GM12864 (cell line): ENCODE data around the gene ITPKC.
"Not testable (repeated sequence)": the region's sequence is repeated elsewhere in the genome, so short reads cannot be mapped to it uniquely, and the experiment has no call there.

Experiments
- DNase-seq: peaks from one replicate; pipeline ENCODE4 v3.0.0-alpha.2; 2011; ENCODE audit warnings: low read depth
- H3K4me3 ChIP-seq: 2 replicates; pipeline ENCODE4 v1.5.1; 2011; ENCODE audit warnings: mild to moderate bottlenecking, low read depth, low read length, control low read depth
- TF ChIP-seq, protein P1 (sequence below): IDR thresholded peaks from 2 replicates; pipeline ENCODE4 v1.5.1; 2011; ENCODE audit warnings: low read depth, mild to moderate bottlenecking, moderate library complexity, low read length, control low read depth, inconsistent platforms; ENCODE audit errors: missing control alignments

Gene ITPKC

DNA sequence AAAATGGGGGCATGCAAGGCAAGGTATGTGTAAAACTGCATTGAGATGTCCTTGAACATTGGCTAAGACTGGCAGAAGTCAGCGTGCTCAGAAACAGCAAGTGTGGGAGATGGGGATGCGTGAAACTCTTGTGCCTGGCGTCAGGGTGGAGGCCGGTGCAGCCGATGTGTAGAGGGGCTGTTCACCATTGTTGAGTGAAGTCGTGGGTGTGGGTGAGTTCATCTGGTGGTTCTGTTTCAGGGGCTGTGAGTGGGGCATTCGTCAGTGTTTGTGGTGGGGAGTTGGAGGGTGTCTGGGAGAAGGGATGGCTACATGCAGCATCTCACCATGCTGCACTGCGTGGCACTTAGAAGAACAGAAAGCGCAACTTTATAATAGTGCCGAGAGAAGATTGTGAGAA, 47.1 kb downstream of the ITPKC start:
- TF ChIP-seq, protein P1, sequence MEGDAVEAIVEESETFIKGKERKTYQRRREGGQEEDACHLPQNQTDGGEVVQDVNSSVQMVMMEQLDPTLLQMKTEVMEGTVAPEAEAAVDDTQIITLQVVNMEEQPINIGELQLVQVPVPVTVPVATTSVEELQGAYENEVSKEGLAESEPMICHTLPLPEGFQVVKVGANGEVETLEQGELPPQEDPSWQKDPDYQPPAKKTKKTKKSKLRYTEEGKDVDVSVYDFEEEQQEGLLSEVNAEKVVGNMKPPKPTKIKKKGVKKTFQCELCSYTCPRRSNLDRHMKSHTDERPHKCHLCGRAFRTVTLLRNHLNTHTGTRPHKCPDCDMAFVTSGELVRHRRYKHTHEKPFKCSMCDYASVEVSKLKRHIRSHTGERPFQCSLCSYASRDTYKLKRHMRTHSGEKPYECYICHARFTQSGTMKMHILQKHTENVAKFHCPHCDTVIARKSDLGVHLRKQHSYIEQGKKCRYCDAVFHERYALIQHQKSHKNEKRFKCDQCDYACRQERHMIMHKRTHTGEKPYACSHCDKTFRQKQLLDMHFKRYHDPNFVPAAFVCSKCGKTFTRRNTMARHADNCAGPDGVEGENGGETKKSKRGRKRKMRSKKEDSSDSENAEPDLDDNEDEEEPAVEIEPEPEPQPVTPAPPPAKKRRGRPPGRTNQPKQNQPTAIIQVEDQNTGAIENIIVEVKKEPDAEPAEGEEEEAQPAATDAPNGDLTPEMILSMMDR, result no peak
- no peak overlapping the region for H3K4me3 ChIP-seq
- DNase-seq, result no peak

DNA sequence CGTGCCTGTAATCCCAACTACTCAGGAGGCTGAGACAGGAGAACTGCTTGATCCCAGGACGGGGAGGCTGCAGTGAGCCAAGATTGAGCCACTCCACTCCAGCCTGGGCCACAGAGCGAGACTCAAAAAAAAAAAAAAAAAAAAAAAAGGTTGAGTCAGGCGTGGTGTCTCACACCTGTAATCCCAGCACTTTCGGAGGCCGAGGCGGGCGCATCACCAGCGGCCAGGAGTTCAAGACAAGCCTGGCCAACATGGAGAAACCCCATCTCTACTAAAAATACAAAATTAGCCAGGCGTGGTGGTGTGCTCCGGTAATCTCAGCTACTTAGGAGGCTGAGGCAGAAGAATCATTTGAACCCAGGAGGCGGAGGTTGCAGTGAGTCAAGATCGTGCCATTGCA, 49.5 kb downstream of the ITPKC start:
- not testable (repeated sequence) for DNase-seq, H3K4me3 ChIP-seq

DNA sequence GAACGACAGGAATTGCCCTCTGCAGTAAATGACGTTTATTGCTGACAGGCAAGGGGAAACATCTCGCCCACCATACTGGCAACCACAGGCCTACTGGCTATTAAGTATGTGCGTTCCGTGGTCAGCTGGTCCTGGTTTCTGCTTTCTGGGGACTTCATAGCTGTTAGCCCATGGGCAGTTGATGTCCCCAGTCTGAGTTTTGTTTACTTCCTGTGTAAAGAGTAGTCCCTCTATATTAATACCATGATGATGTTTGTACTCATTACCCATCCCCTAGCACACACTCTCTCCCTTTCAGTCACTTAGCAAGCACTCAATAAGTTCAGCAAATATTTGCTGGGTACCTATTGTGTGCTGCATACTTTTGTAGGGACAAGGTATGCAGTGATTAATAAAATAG, 52.0 kb downstream of the ITPKC start:
- DNase-seq, result no peak
- TF ChIP-seq, protein P1, result no peak
- no peak overlapping the region for H3K4me3 ChIP-seq

DNA sequence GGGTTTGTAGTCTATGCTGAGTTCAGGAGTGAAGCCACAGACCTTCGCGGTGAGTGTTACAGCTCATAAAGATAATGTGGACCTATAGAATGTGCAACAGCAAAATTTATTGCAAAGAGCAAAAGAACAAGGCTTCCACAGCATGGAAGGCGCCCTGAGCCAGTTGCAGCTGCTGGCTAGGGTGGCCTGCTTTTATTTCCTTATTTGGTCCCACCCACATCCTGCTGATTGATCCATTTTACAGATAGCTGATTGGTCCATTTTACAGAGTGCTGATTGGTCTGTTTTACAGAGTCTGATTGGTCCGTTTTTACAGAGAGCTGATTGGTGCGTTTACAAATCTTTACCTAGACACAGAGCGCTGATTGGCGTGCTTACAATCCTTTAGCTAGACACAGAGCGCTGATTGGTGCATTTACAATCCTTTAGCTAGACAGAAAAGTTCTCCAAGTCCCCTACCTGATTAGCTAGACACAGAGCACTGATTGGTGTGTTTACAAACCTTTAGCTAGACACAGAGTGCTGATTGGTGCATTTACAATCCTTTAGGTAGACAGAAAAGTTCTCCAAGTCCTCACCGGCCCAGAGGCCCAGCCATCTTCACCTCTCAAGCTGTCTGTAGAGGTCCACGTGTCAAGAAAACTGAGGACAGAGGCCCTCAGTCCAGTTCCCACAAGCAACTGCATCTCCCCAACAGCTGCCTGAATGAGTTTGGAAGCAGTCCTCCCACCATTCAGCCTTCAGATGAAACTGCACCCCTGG, 54.4 kb downstream of the ITPKC start:
- DNase-seq, H3K4me3 ChIP-seq: not testable (repeated sequence)

DNA sequence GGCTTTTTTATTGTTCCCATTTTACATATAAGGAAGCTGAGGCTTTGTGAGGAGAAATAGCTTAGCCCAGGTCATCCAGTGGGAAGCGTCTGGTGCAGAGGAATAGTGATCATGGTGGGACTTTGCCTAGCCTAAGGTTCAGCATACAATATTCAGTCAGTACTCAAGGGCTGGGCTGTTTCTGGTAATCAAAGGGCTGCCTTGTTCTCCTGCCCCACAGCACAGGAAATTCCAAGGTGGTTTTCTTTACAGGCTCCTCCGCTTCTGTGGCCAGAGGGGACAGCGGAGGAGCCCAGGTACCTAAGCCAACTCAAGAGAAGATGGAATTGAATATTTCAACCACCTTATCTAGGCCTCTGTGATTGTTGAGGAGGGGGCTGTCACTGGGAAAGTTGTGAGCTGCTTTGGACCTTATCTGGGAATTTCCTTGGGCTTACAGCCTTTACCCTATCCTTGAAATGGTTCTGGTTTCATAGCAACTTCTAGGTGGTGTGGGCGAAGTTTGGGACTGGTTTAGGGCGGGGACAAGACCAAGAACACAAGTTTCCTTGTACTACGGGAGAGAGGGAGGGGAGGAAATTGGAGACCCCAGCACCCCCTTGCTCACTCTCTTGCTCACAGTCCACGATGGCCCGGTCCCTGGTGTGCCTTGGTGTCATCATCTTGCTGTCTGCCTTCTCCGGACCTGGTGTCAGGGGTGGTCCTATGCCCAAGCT, 58.2 kb downstream of the ITPKC start, which contains the start of gene MIA:
Gene MIA (plus strand): TSS at position 606 of the 716 bp plus-strand sequence. CDS start 22 bp downstream, at position 628.
- TF ChIP-seq, protein P1, result no peak
- H3K4me3 ChIP-seq, result no peak within 1 kb of the TSS
- DNase-seq, result no peak

DNA sequence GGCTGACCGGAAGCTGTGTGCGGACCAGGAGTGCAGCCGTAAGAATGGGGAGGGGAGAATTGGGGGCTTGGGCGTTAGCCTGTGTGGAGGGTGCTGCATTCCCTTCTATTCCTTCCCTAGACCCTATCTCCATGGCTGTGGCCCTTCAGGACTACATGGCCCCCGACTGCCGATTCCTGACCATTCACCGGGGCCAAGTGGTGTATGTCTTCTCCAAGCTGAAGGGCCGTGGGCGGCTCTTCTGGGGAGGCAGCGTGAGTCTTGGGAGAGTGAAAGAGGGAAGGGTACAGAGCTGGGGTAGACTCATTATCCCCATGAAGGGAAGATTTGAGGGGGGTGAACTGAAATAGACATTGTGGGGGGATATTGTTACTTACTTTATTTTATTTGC, 58.7 kb downstream of the ITPKC start:
- no peak overlapping the region for H3K4me3 ChIP-seq
- DNase-seq, result no peak
- TF ChIP-seq, protein P1, result no peak

DNA sequence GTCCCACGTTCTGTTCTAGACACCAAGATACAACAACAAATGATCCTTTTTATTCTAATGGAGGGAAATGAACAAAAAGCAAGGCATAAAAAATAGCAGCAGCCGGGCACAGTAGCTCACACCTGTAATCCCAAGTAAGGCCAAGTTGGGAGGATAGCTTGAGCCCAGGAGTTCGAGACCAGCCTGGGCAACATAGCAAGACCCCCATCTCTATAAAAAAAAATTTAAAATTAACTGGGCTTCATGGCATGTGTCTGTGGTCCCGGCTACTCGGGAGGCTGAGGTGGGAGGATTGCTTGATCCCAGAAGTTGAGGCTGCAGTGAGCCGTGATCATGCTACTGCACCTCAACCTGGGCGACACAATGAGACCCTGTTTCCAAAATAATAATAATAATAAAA, 59.5 kb downstream of the ITPKC start:
- TF ChIP-seq, protein P1, result no peak
- H3K4me3 ChIP-seq, result no peak overlapping the region
- DNase-seq, result no peak
